HEK293 (cell line): Measurements from ENCODE around the gene GALNT15.

Source experiments
- ATF2 ChIP-seq: fragments of 450-650 bp; formaldehyde crosslinking; IDR thresholded peaks from 2 replicates; pipeline ENCODE4 v1.5.1; 2016; ENCODE audit warnings: missing biosample characterization, missing genetic modification characterization, low read depth
- CTCF ChIP-seq: fragments of 450-650 bp; formaldehyde crosslinking; IDR thresholded peaks from 2 replicates; pipeline ENCODE4 v1.5.1; 2016; ENCODE audit warnings: missing biosample characterization, missing genetic modification characterization
- EGR2 ChIP-seq: fragments of 450-650 bp; formaldehyde crosslinking; IDR thresholded peaks from 2 replicates; pipeline ENCODE4 v1.5.1; 2016; ENCODE audit warnings: low read depth, missing biosample characterization, missing genetic modification characterization
- GLIS1 ChIP-seq: fragments of 450-650 bp; formaldehyde crosslinking; IDR thresholded peaks from 2 replicates; pipeline ENCODE4 v1.5.1; 2016; ENCODE audit warnings: missing biosample characterization, missing genetic modification characterization
- TCF7L2 ChIP-seq: IDR thresholded peaks from 2 replicates; pipeline ENCODE4 v1.6.1; 2011; ENCODE audit warnings: low read depth, mild to moderate bottlenecking, inconsistent platforms, low read length, moderate library complexity, borderline replicate concordance
- ZNF510 ChIP-seq: fragments of 450-650 bp; formaldehyde crosslinking; IDR thresholded peaks from 2 replicates; pipeline ENCODE4 v1.5.1; 2018; ENCODE audit warnings: mild to moderate bottlenecking, missing genetic modification characterization, missing biosample characterization; ENCODE audit not compliant: insufficient replicate concordance
- ZNF513 ChIP-seq: fragments of 450-650 bp; IDR thresholded peaks from 2 replicates; pipeline ENCODE4 v1.5.1; 2018; ENCODE audit warnings: missing biosample characterization, missing genetic modification characterization
- ZNF561 ChIP-seq: fragments of 450-650 bp; IDR thresholded peaks from 2 replicates; pipeline ENCODE4 v1.5.1; 2018; ENCODE audit warnings: missing biosample characterization, missing genetic modification characterization, borderline replicate concordance
- ZNF654 ChIP-seq: fragments of 450-650 bp; formaldehyde crosslinking; IDR thresholded peaks from 2 replicates; pipeline ENCODE4 v1.5.1; 2016; ENCODE audit warnings: low read depth, missing biosample characterization, missing genetic modification characterization

- TF ChIP-seq ZNF510 (tag by site-specific recombination) (no peak), EGR2 (tag by site-specific recombination) (no peak), ZNF654 (tag by site-specific recombination) (no peak), ZNF561 (tag by site-specific recombination) (no peak), GLIS1 (tag by site-specific recombination) (no peak), CTCF (tag by site-specific recombination) (no peak), ATF2 (no peak), TCF7L2 (no peak), ZNF513 (tag by site-specific recombination) (no peak)
These were observed 42.0 kb downstream of the GALNT15 start for GRCh38 chr3:16216373-16216935.
